A673 (cell line): ENCODE results near the gene OR5AC2. TPM values are rescaled to one million over a fixed set of nuclear protein-coding genes. Genes with fewer than 3 reads are reported as not detected.
A peak's percentile ranks its signal among the peaks of the same experiment; 100 is the strongest.

Source experiments
- BruUV-seq: library from RNA; stranded (reverse); fragments of 400-500 nt; replicated peaks from 2 replicates; lab custom pipeline; 2021; lab: Mats Ljungman, UMichigan
- CTCF ChIA-PET: fragments of 300-600 bp; sonication (Branson Sonifier 250); formaldehyde crosslinking; loops from one replicate; lab custom pipeline; 2022; ENCODE audit warnings: antibody characterized with exemption; lab: Charles Lee
- POLR2A ChIA-PET: fragments of 300-600 bp; sonication (Branson Sonifier 250); formaldehyde crosslinking; loops from one replicate; lab custom pipeline; 2022; ENCODE audit warnings: antibody characterized with exemption; ENCODE audit not compliant: low non-redundant PET; lab: Charles Lee
- DNase-seq: peaks from one replicate; pipeline ENCODE4 v3.0.0-alpha.2; 2015; ENCODE audit warnings: low spot score
- H3K27ac ChIP-seq: fragments of 200-600 bp; sonication (generic); 2 replicates; pipeline ENCODE4 v1.5.1; 2016; ENCODE audit warnings: mixed run types, low read depth, mild to moderate bottlenecking, mixed read lengths, antibody characterized with exemption, low read length; ENCODE audit not compliant: poor library complexity, severe bottlenecking
- H3K27me3 ChIP-seq: fragments of 200-600 bp; sonication (generic); replicated peaks from 2 replicates; pipeline ENCODE4 v1.6.1; 2017; ENCODE audit warnings: mixed run types, low read depth, mild to moderate bottlenecking, mixed read lengths, antibody characterized with exemption, low read length; ENCODE audit not compliant: insufficient read depth, poor library complexity
- H3K36me3 ChIP-seq: fragments of 200-600 bp; sonication (generic); 2 replicates; pipeline ENCODE4 v1.6.1; 2016; ENCODE audit warnings: mixed run types, mild to moderate bottlenecking, mixed read lengths, antibody characterized with exemption, low read length; ENCODE audit not compliant: insufficient read depth, poor library complexity, severe bottlenecking
- H3K4me1 ChIP-seq: fragments of 200-600 bp; sonication (generic); 2 replicates; pipeline ENCODE4 v1.6.1; 2017; ENCODE audit warnings: mixed run types, mild to moderate bottlenecking, mixed read lengths, antibody characterized with exemption, low read length; ENCODE audit not compliant: insufficient read depth, poor library complexity, severe bottlenecking
- H3K4me3 ChIP-seq: fragments of 200-600 bp; sonication (generic); 2 replicates; pipeline ENCODE4 v1.5.1; 2016; ENCODE audit warnings: low read depth, mixed run types, mild to moderate bottlenecking, mixed read lengths, low read length; ENCODE audit not compliant: poor library complexity, severe bottlenecking
- H3K9me3 ChIP-seq: fragments of 200-600 bp; sonication (generic); 2 replicates; pipeline ENCODE4 v1.6.1; 2016; ENCODE audit warnings: mixed run types, low read depth, mild to moderate bottlenecking, mixed read lengths, antibody characterized with exemption, low read length; ENCODE audit not compliant: poor library complexity, severe bottlenecking
- CTCF ChIP-seq: fragments of 300-800, 200-600 bp; sonication (generic); conservative IDR thresholded peaks from 2 replicates; pipeline ENCODE4 v1.5.1; 2017; ENCODE audit warnings: low read depth, mild to moderate bottlenecking, antibody characterized with exemption, low read length, moderate library complexity, mixed read lengths
- EZH2 ChIP-seq: fragments of 200-600 bp; sonication (generic); IDR thresholded peaks from 2 replicates; pipeline ENCODE4 v1.6.1; 2017; ENCODE audit warnings: borderline replicate concordance, low read depth, mild to moderate bottlenecking, mixed read lengths, antibody characterized with exemption, low read length; ENCODE audit not compliant: poor library complexity, severe bottlenecking
- intact Hi-C: fragments of 100-400 bp; cut with micrococcal nuclease; formaldehyde crosslinking; loops from one replicate; pipeline ENCODE4 v1.10.0; 2022; ENCODE audit not compliant: unreplicated experiment
- total RNA-seq: library from RNA; stranded (reverse); gene quantifications from 2 replicates; pipeline ENCODE4 v1.2.3, GENCODE V29; 2021

OR5AC2 gene
- total RNA-seq, 1 experiment from 2014 or later, result not detected

DNA sequence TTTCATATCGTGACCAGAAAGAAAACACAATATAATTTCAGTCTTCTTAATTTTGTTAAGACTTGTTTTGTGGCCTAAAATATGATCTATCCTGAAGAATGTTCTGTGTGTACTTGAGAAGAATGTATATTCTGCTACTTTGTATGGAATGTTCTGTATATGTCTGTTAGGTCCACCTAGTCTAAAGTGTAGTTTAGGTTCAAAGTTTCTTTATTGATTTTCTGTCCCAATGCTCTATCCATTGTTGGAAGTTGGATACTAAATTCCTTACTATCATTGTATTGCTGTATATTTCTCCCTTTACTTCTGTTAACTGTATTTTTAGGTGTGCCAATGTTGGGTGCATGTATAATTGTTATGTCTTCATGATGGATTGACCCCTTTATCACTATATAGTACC lies 21.2 kb downstream of the OR5AC2 start:
- Histone ChIP-seq H3K4me1 (no peaks in the 10 kb centered on the region), H3K27ac (no peak overlapping the region), H3K36me3 (no peaks in the 10 kb centered on the region), H3K27me3 (no peaks in the 10 kb centered on the region), H3K9me3 (no peaks in the 10 kb centered on the region), H3K4me3 (no peak overlapping the region)
- TF ChIP-seq CTCF (no peak), EZH2 (no peak)
- DNase-seq, result no peak
- ChIA-PET CTCF (no interaction called here), POLR2A (no interaction called here)
- intact Hi-C loops, result no loop called here
- no TSS peak for BruUV-seq

GRCh38 chr3:98109807-98110549 lies 23.0 kb downstream of the OR5AC2 start:
- POLR2A ChIA-PET, result no interaction called here
- peak; percentile 4 for DNase-seq
- Histone ChIP-seq H3K36me3 (no peaks in the 10 kb centered on the region), H3K27ac (no peak overlapping the region), H3K27me3 (no peaks in the 10 kb centered on the region), H3K4me3 (no peak overlapping the region), H3K9me3 (no peaks in the 10 kb centered on the region), H3K4me1 (no peaks in the 10 kb centered on the region)
- intact Hi-C loops, result no loop called here
- CTCF ChIA-PET, result no interaction called here
- no TSS peak for BruUV-seq
- TF ChIP-seq EZH2, result no peak
- TF ChIP-seq CTCF, result no peak

GRCh38 chr3:98110550-98110908 lies 23.6 kb downstream of the OR5AC2 start:
- no peak overlapping the region for H3K27ac ChIP-seq

More at GRCh38 chr3:98110550-98110908, 23.6 kb downstream of the OR5AC2 start:
- ChIA-PET POLR2A (no interaction called here), CTCF (no interaction called here)
- Histone ChIP-seq H3K36me3 (no peaks in the 10 kb centered on the region), H3K9me3 (no peaks in the 10 kb centered on the region), H3K4me1 (no peaks in the 10 kb centered on the region), H3K4me3 (no peak overlapping the region), H3K27me3 (no peaks in the 10 kb centered on the region)
- no peak for DNase-seq
- intact Hi-C loops, result no loop called here
- BruUV-seq, result no TSS peak
- TF ChIP-seq CTCF, result no peak
- no peak for TF ChIP-seq EZH2
